Hepatocyte (in vitro differentiated cells): ENCODE measurements around the gene TANC2. TPM values are rescaled to one million over a fixed set of nuclear protein-coding genes. Genes with fewer than 3 reads are reported as not detected.
A peak's percentile ranks its signal among the peaks of the same experiment; 100 is the strongest.

ENCODE experiments used
- DNase-seq: peaks from one replicate; pipeline ENCODE4 v3.0.0-alpha.2; 2016; ENCODE audit warnings: low spot score
- H2AFZ ChIP-seq: fragments of 200-600 bp; sonication (generic); 2 replicates; pipeline ENCODE4 v1.6.0; 2016; ENCODE audit warnings: antibody characterized with exemption, mild to moderate bottlenecking
- H3K27ac ChIP-seq: fragments of 200-600 bp; sonication (generic); 2 replicates; pipeline ENCODE4 v1.5.1; 2016; ENCODE audit warnings: mild to moderate bottlenecking
- H3K27me3 ChIP-seq: fragments of 200-600 bp; sonication (generic); 2 replicates; pipeline ENCODE4 v1.6.1; 2016
- H3K36me3 ChIP-seq: fragments of 200-600 bp; sonication (generic); replicated peaks from 2 replicates; pipeline ENCODE4 v1.5.1; 2016; ENCODE audit warnings: low read depth; ENCODE audit not compliant: insufficient read depth
- H3K4me1 ChIP-seq: fragments of 200-600 bp; sonication (generic); 2 replicates; pipeline ENCODE4 v1.5.1; 2016; ENCODE audit warnings: mild to moderate bottlenecking, moderate library complexity; ENCODE audit not compliant: insufficient read depth
- H3K4me2 ChIP-seq: fragments of 200-600 bp; sonication (generic); 2 replicates; pipeline ENCODE4 v1.6.0; 2016
- H3K4me3 ChIP-seq: fragments of 200-600 bp; sonication (generic); 2 replicates; pipeline ENCODE4 v1.5.1; 2016; ENCODE audit warnings: mild to moderate bottlenecking
- H3K79me2 ChIP-seq: fragments of 200-600 bp; sonication (generic); 2 replicates; pipeline ENCODE4 v1.6.0; 2017; ENCODE audit warnings: mild to moderate bottlenecking
- H3K9me2 ChIP-seq: fragments of 200-600 bp; sonication (generic); replicated peaks from 2 replicates; pipeline ENCODE4 v1.6.0; 2017; ENCODE audit warnings: mild to moderate bottlenecking; ENCODE audit not compliant: insufficient read depth
- H3K9me3 ChIP-seq: fragments of 200-600 bp; sonication (generic); 2 replicates; pipeline ENCODE4 v1.5.1; 2016; ENCODE audit warnings: low read depth, mild to moderate bottlenecking
- H4K20me1 ChIP-seq: fragments of 200-600 bp; sonication (generic); 2 replicates; pipeline ENCODE4 v1.6.0; 2016; ENCODE audit warnings: mild to moderate bottlenecking; ENCODE audit not compliant: insufficient read depth, poor library complexity, severe bottlenecking
- EZH2 ChIP-seq: fragments of 200-600 bp; sonication (generic); IDR thresholded peaks from 2 replicates; pipeline ENCODE4 v1.6.1; 2016; ENCODE audit warnings: antibody characterized with exemption, mild to moderate bottlenecking, borderline replicate concordance
- EZH2phosphoT487 ChIP-seq: fragments of 200-600 bp; sonication (generic); IDR thresholded peaks from one replicate; pipeline ENCODE4 v1.6.1; 2018; ENCODE audit warnings: antibody characterized with exemption, mild to moderate bottlenecking, low read depth, moderate library complexity; ENCODE audit not compliant: unreplicated experiment, severe bottlenecking
- WGBS: methylation state at CpG from one replicate; pipeline ENCODE4 v1.1.6; 2016; ENCODE audit warnings: low lambda C conversion rate; ENCODE audit errors: missing lambda C conversion rate; 5-methylcytosine and 5-hydroxymethylcytosine counted together
- polyA plus RNA-seq: library from polyadenylated mRNA; unstranded; fragments of >200 nt; fragmentation: Nextera tagmentation; extraction: Ambion mirVana; gene quantifications from 2 replicates; pipeline ENCODE4 v1.2.1, GENCODE V29; 2016
- total RNA-seq: library from RNA; depleted of rRNA; stranded (reverse); fragments of >200 nt; gene quantifications from 2 replicates; pipeline ENCODE4 v1.2.3, GENCODE V29; 2014
- TF ChIP-seq, protein P1 (sequence below): fragments of 200-600 bp; sonication (generic); IDR thresholded peaks from 2 replicates; pipeline ENCODE4 v1.5.1; 2016; ENCODE audit warnings: antibody characterized with exemption, mild to moderate bottlenecking; ENCODE audit not compliant: poor library complexity

The TANC2 gene
- total and polyA plus RNA-seq, 2 experiments from 2014 or later, result 16.7 to 20.4 TPM

DNA sequence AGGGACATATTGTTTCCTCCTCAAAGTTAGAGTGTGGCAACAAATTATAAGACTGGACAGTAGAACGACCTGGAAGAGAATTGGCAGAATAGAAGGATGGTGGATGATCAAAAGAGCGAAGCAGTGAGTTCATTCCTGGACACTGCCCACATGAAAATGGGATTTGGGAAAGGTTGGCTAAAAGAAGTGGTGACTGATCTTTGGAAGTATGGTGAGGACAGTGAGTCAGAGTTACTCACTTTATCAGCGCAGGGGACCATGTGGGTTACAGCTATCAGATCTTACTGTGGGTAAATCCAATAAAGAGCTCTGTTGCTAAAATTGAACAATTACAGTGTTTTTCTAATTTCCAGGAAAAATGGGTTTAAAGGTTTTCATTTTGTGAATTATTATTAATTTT is 2.7 kb upstream of the TANC2 start:
- Histone ChIP-seq H2AFZ (no peak overlapping the region), H3K79me2 (peaks cover 14% of the 10 kb centered on the region), H3K4me3 (no peak overlapping the region), H3K9me2 (no peaks in the 10 kb centered on the region), H3K27ac (no peak overlapping the region), H3K27me3 (no peaks in the 10 kb centered on the region), H3K9me3 (no peaks in the 10 kb centered on the region), H4K20me1 (no peaks in the 10 kb centered on the region), H3K4me1 (peaks cover 6% of the 10 kb centered on the region), H3K4me2 (no peak overlapping the region), H3K36me3 (no peaks in the 10 kb centered on the region)
- TF ChIP-seq, protein P1, sequence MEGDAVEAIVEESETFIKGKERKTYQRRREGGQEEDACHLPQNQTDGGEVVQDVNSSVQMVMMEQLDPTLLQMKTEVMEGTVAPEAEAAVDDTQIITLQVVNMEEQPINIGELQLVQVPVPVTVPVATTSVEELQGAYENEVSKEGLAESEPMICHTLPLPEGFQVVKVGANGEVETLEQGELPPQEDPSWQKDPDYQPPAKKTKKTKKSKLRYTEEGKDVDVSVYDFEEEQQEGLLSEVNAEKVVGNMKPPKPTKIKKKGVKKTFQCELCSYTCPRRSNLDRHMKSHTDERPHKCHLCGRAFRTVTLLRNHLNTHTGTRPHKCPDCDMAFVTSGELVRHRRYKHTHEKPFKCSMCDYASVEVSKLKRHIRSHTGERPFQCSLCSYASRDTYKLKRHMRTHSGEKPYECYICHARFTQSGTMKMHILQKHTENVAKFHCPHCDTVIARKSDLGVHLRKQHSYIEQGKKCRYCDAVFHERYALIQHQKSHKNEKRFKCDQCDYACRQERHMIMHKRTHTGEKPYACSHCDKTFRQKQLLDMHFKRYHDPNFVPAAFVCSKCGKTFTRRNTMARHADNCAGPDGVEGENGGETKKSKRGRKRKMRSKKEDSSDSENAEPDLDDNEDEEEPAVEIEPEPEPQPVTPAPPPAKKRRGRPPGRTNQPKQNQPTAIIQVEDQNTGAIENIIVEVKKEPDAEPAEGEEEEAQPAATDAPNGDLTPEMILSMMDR, result no peak
- TF ChIP-seq EZH2phosphoT487 (no peak), EZH2 (no peak)
- no peak for DNase-seq
- 85% methylated on average over 3 of the region's 3 CpGs for WGBS

DNA sequence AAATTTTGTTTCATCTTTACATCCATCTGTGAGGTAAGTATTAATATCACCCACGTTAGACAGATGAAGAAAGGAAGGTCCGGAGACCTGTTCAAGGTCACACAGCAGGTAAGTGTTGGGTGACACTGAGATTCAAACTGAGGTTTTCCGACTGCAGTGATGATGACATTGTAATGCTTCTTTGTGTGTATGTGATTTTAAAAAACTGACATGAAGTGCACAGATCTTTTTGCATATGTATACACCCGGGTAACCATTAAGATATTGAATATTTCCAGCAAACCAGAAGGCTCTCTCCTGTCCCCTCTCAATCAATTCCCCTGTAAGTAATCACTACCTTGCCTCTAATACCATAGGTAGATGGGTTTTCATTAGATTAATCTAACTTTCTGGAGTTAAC is 1.5 kb upstream of the TANC2 start:
- Histone ChIP-seq H3K79me2 (peaks cover 23% of the 10 kb centered on the region), H3K9me2 (no peaks in the 10 kb centered on the region), H3K4me3 (no peak overlapping the region), H4K20me1 (peaks cover 4% of the 10 kb centered on the region), H2AFZ (no peak overlapping the region), H3K36me3 (no peaks in the 10 kb centered on the region), H3K4me1 (peaks cover 6% of the 10 kb centered on the region), H3K9me3 (no peaks in the 10 kb centered on the region), H3K27ac (no peak overlapping the region), H3K4me2 (no peak overlapping the region), H3K27me3 (no peaks in the 10 kb centered on the region)
- DNase-seq, result no peak
- WGBS, result 93% methylated on average over 4 of the region's 4 CpGs
- TF ChIP-seq EZH2phosphoT487, result no peak
- TF ChIP-seq, protein P1, result no peak
- no peak for TF ChIP-seq EZH2

DNA sequence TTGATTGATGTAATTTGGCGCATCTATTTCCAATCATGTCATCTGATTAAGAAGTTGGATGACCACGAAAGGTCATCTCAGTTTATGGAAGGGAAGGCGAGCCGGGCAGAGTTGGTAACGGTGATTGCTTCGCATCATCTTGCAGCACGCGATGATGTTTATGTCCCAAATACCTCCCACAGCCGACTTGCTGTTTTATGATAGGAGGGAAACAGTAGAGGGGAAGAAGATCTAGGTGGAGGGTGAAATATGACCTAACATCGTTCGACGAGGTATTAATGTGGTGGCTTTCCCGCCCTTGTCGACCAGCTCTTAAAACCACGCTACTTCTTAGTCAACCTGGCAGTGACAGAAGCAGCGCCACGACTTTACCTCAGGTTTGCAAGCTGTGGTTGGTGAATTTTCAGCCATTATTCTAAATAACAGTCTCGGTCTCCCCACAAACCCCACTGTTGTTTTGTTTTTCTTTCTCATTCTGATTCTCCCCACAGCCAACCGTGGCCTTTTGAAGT is 805 bp upstream of the TANC2 start:
- peaks cover 4% of the 10 kb centered on the region for H4K20me1 ChIP-seq
- H2AFZ ChIP-seq, result peak overlapping the region; percentile 77
- no peaks in the 10 kb centered on the region for H3K36me3 ChIP-seq
- peak overlapping the region; percentile 72 for H3K4me2 ChIP-seq
- WGBS, result 67% methylated on average over 19 of the region's 19 CpGs
- H3K4me3 ChIP-seq, result peak overlapping the region; percentile 54
- H3K9me3 ChIP-seq, result no peaks in the 10 kb centered on the region
- no peak for DNase-seq
- H3K27ac ChIP-seq, result peak overlapping the region; percentile 92
- TF ChIP-seq EZH2 (no peak), EZH2phosphoT487 (no peak)
- TF ChIP-seq, protein P1, result no peak
- H3K79me2 ChIP-seq, result peaks cover 30% of the 10 kb centered on the region
- peaks cover 6% of the 10 kb centered on the region for H3K4me1 ChIP-seq
- H3K9me2 ChIP-seq, result no peaks in the 10 kb centered on the region
- no peaks in the 10 kb centered on the region for H3K27me3 ChIP-seq
